SK-N-SH treated with all-trans-retinoic acid at 6 μM for 48 hours (cell line): ENCODE measurements around the gene MBNL2.

Experiments
- ARNTL ChIP-seq: fragments of 450-650 bp; formaldehyde crosslinking; IDR thresholded peaks from 2 replicates; pipeline ENCODE4 v1.5.0; 2020; ENCODE audit warnings: low read depth, mild to moderate bottlenecking, moderate library complexity, borderline replicate concordance
- OSR1 ChIP-seq: fragments of 250-450 bp; sonication (Bioruptor Pico); IDR thresholded peaks from 2 replicates; pipeline ENCODE4 v1.8.0; 2022; ENCODE audit warnings: moderate library complexity, mild to moderate bottlenecking, inconsistent platforms
- ZNF8 ChIP-seq: fragments of 450-650 bp; formaldehyde crosslinking; IDR thresholded peaks from 2 replicates; pipeline ENCODE4 v1.5.0; 2020; ENCODE audit warnings: mild to moderate bottlenecking, moderate library complexity
- TF ChIP-seq, protein P1 (sequence below): fragments of 250-450 bp; sonication (Bioruptor Pico); IDR thresholded peaks from 2 replicates; pipeline ENCODE4 v1.5.1; 2020; ENCODE audit warnings: low read depth, mild to moderate bottlenecking, moderate library complexity

- no peak for TF ChIP-seq OSR1 (CRISPR knock-in tag)
- no peak for TF ChIP-seq ARNTL (CRISPR knock-in tag)
- no peak for TF ChIP-seq ZNF8 (CRISPR knock-in tag)
- TF ChIP-seq, protein P1, sequence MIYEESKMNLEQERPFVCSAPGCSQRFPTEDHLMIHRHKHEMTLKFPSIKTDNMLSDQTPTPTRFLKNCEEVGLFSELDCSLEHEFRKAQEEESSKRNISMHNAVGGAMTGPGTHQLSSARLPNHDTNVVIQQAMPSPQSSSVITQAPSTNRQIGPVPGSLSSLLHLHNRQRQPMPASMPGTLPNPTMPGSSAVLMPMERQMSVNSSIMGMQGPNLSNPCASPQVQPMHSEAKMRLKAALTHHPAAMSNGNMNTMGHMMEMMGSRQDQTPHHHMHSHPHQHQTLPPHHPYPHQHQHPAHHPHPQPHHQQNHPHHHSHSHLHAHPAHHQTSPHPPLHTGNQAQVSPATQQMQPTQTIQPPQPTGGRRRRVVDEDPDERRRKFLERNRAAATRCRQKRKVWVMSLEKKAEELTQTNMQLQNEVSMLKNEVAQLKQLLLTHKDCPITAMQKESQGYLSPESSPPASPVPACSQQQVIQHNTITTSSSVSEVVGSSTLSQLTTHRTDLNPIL (CRISPR knock-in tag): no peak
Observed at GRCh38 chr13:97223711-97224541, 1.8 kb downstream of the MBNL2 start.
